GM23338 (cell line): ENCODE measurements around the gene PCA3. TPM values are rescaled to one million over a fixed set of nuclear protein-coding genes. Genes with fewer than 3 reads are reported as not detected.

ENCODE experiments used
- ATAC-seq: fragments of 200-7000 bp; cut with Tn5 transposase; 3 replicates; pipeline ENCODE4 v1.9.1; 2020
- DNase-seq: peaks from one replicate; pipeline ENCODE4 v3.0.0-alpha.2; 2015; ENCODE audit warnings: low spot score
- H2AFZ ChIP-seq: fragments of 200-600 bp; sonication (generic); 2 replicates; pipeline ENCODE4 v1.8.0; 2016; ENCODE audit warnings: antibody characterized with exemption, mild to moderate bottlenecking, moderate library complexity
- H3F3A ChIP-seq: fragments of 200-600 bp; sonication (generic); replicated peaks from 2 replicates; pipeline ENCODE4 v1.8.0; 2017; ENCODE audit warnings: antibody characterized with exemption, mixed run types, low read depth
- H3K27ac ChIP-seq: fragments of 200-600 bp; sonication (generic); 2 replicates; pipeline ENCODE4 v1.6.1; 2016; ENCODE audit warnings: low read depth
- H3K27me3 ChIP-seq: fragments of 200-600 bp; sonication (generic); 2 replicates; pipeline ENCODE4 v1.8.0; 2016; ENCODE audit warnings: mild to moderate bottlenecking, mixed run types, moderate library complexity; ENCODE audit not compliant: insufficient read depth
- H3K36me3 ChIP-seq: fragments of 200-600 bp; sonication (generic); 2 replicates; pipeline ENCODE4 v1.8.0; 2016; ENCODE audit warnings: mild to moderate bottlenecking; ENCODE audit not compliant: insufficient read depth
- H3K4me1 ChIP-seq: fragments of 200-600 bp; sonication (generic); 2 replicates; pipeline ENCODE4 v1.8.0; 2016; ENCODE audit warnings: mild to moderate bottlenecking, moderate library complexity; ENCODE audit not compliant: insufficient read depth
- H3K4me2 ChIP-seq: fragments of 200-600 bp; sonication (generic); 2 replicates; pipeline ENCODE4 v1.7.1; 2017; ENCODE audit warnings: mixed run types
- H3K4me3 ChIP-seq: fragments of 200-600 bp; sonication (generic); 2 replicates; pipeline ENCODE4 v1.6.1; 2016; ENCODE audit warnings: mixed run types
- H3K79me2 ChIP-seq: fragments of 200-600 bp; sonication (generic); replicated peaks from 2 replicates; pipeline ENCODE4 v1.8.0; 2017; ENCODE audit warnings: mild to moderate bottlenecking; ENCODE audit not compliant: insufficient read depth
- H3K9me2 ChIP-seq: fragments of 200-600 bp; sonication (generic); 2 replicates; pipeline ENCODE4 v1.8.0; 2017; ENCODE audit not compliant: insufficient read depth
- H4K20me1 ChIP-seq: fragments of 200-600 bp; sonication (generic); replicated peaks from 2 replicates; pipeline ENCODE4 v1.8.0; 2017; ENCODE audit warnings: mild to moderate bottlenecking; ENCODE audit not compliant: insufficient read depth
- H3K27ac Mint-ChIP-seq: 2 replicates; pipeline ENCODE4 v1.8.0; 2020; ENCODE audit warnings: inconsistent platforms, mild to moderate bottlenecking, moderate library complexity, mixed read lengths
- H3K27me3 Mint-ChIP-seq: 3 replicates; pipeline ENCODE4 v1.8.0; 2022; ENCODE audit warnings: low read depth, mild to moderate bottlenecking, moderate library complexity, mixed read lengths, inconsistent platforms; ENCODE audit not compliant: insufficient read depth, poor library complexity
- H3K36me3 Mint-ChIP-seq: 3 replicates; pipeline ENCODE4 v1.8.0; 2021; ENCODE audit warnings: low read depth, mild to moderate bottlenecking, inconsistent platforms, moderate library complexity, mixed read lengths
- H3K4me1 Mint-ChIP-seq: 3 replicates; pipeline ENCODE4 v1.8.0; 2020; ENCODE audit warnings: mild to moderate bottlenecking, inconsistent platforms, mixed read lengths
- H3K4me3 Mint-ChIP-seq: 3 replicates; pipeline ENCODE4 v1.8.0; 2021; ENCODE audit warnings: moderate library complexity, mild to moderate bottlenecking, inconsistent platforms, mixed read lengths
- H3K9me3 Mint-ChIP-seq: 3 replicates; pipeline ENCODE4 v1.8.0; 2020; ENCODE audit warnings: moderate library complexity, mild to moderate bottlenecking, inconsistent platforms, mixed read lengths
- CREB1 ChIP-seq: fragments of 250-450 bp; sonication (Bioruptor Pico); IDR thresholded peaks from 2 replicates; pipeline ENCODE4 v1.5.0; 2020; ENCODE audit warnings: low read depth, mild to moderate bottlenecking, moderate library complexity
- EZH2 ChIP-seq: fragments of 200-600 bp; sonication (generic); IDR thresholded peaks from one replicate; pipeline ENCODE4 v1.8.0; 2017; ENCODE audit warnings: antibody characterized with exemption, mild to moderate bottlenecking, low read depth; ENCODE audit not compliant: unreplicated experiment
- JUNB ChIP-seq: IDR thresholded peaks from one replicate; pipeline ENCODE4 v1.6.1; 2016; ENCODE audit warnings: antibody characterized with exemption; ENCODE audit not compliant: unreplicated experiment
- NANOG ChIP-seq: IDR thresholded peaks from 2 replicates; pipeline ENCODE4 v1.6.1; 2016; ENCODE audit warnings: antibody characterized with exemption, borderline replicate concordance
- POLR2AphosphoS5 ChIP-seq: IDR thresholded peaks from 2 replicates; pipeline ENCODE4 v1.6.1; 2016; ENCODE audit warnings: antibody characterized with exemption, low read depth
- ZNF114 ChIP-seq: fragments of 250-450 bp; sonication (Bioruptor Pico); IDR thresholded peaks from 2 replicates; pipeline ENCODE4 v1.5.0; 2020; ENCODE audit warnings: mild to moderate bottlenecking, moderate library complexity
- ZNF331 ChIP-seq: fragments of 250-450 bp; sonication (Bioruptor Pico); IDR thresholded peaks from 2 replicates; pipeline ENCODE4 v1.5.0; 2020; ENCODE audit warnings: low read depth, mild to moderate bottlenecking, moderate library complexity
- ZNF462 ChIP-seq: fragments of 250-450 bp; sonication (Bioruptor Pico); IDR thresholded peaks from 2 replicates; pipeline ENCODE4 v1.5.0; 2020; ENCODE audit warnings: mild to moderate bottlenecking, moderate library complexity
- polyA plus RNA-seq: library from polyadenylated mRNA; unstranded; fragments of >200 nt; fragmentation: Nextera tagmentation; extraction: Ambion mirVana; gene quantifications from 2 replicates; pipeline ENCODE4 v1.2.1, GENCODE V29; 2016
- total RNA-seq: library from RNA; depleted of rRNA; stranded (reverse); fragments of >200 nt; shearing (Covaris generic); gene quantifications from 2 replicates; pipeline ENCODE4 v1.2.3, GENCODE V29; 2014
- TF ChIP-seq, protein P1 (sequence below): IDR thresholded peaks from one replicate; pipeline ENCODE4 v1.6.1; 2018; ENCODE audit warnings: antibody characterized with exemption; ENCODE audit not compliant: unreplicated experiment
- TF ChIP-seq, protein P2 (sequence below): IDR thresholded peaks from 2 replicates; pipeline ENCODE4 v1.6.1; 2016; ENCODE audit warnings: antibody characterized with exemption

The PCA3 gene
- total and polyA plus RNA-seq, 2 experiments from 2014 or later, result 0.28 to 0.76 TPM

DNA sequence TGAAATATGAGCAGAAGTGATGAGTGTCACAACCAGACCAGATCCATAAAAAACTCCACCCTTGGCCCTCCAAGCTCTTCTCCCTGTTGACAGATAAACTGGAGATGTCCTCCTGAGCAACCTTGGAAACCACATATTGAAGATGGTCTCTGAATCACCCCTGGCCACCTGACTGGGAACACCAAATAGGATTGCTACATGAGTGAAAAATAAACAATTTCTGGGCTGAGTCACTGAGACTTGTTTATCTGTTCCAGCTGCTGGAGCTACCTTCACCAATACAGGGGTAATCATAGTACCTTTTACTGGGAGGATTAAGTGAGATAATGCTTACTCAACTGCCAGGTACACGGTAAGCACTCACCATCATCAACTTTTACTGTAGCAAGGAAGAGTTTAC, 53.3 kb downstream of the PCA3 start (continued):
- TF ChIP-seq ZNF114, result no peak
- no peak for TF ChIP-seq ZNF331 (CRISPR knock-in tag)
- TF ChIP-seq, protein P1, sequence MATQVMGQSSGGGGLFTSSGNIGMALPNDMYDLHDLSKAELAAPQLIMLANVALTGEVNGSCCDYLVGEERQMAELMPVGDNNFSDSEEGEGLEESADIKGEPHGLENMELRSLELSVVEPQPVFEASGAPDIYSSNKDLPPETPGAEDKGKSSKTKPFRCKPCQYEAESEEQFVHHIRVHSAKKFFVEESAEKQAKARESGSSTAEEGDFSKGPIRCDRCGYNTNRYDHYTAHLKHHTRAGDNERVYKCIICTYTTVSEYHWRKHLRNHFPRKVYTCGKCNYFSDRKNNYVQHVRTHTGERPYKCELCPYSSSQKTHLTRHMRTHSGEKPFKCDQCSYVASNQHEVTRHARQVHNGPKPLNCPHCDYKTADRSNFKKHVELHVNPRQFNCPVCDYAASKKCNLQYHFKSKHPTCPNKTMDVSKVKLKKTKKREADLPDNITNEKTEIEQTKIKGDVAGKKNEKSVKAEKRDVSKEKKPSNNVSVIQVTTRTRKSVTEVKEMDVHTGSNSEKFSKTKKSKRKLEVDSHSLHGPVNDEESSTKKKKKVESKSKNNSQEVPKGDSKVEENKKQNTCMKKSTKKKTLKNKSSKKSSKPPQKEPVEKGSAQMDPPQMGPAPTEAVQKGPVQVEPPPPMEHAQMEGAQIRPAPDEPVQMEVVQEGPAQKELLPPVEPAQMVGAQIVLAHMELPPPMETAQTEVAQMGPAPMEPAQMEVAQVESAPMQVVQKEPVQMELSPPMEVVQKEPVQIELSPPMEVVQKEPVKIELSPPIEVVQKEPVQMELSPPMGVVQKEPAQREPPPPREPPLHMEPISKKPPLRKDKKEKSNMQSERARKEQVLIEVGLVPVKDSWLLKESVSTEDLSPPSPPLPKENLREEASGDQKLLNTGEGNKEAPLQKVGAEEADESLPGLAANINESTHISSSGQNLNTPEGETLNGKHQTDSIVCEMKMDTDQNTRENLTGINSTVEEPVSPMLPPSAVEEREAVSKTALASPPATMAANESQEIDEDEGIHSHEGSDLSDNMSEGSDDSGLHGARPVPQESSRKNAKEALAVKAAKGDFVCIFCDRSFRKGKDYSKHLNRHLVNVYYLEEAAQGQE, result no peak
- TF ChIP-seq, protein P2, sequence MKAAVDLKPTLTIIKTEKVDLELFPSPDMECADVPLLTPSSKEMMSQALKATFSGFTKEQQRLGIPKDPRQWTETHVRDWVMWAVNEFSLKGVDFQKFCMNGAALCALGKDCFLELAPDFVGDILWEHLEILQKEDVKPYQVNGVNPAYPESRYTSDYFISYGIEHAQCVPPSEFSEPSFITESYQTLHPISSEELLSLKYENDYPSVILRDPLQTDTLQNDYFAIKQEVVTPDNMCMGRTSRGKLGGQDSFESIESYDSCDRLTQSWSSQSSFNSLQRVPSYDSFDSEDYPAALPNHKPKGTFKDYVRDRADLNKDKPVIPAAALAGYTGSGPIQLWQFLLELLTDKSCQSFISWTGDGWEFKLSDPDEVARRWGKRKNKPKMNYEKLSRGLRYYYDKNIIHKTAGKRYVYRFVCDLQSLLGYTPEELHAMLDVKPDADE, result no peak
- no peak for TF ChIP-seq CREB1 (CRISPR knock-in tag)

DNA sequence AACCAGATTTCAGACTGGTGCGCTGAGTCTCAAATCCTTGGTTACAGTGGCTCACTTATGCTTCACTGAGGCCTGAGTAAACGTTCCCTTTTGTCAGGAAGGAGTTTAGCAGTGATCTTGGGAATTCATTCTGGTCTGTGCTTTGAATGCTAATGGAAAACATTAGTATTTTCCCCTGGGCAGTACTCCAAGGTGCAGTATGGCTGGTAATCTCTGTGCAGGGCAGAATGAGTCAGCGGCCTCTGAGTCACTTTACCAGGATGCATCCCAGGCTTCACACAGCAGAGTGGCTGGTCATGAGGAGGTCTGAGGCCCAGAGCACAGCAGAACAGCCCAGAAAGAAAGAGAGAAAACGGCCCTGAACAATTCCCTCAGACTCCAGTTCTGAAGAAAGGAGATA, 54.0 kb downstream of the PCA3 start:
- no peaks in the 10 kb centered on the region for H3F3A ChIP-seq
- Mint-ChIP-seq H3K27me3 (peaks cover 2% of the 10 kb centered on the region), H3K4me3 (no peak overlapping the region), H3K36me3 (no peaks in the 10 kb centered on the region), H3K9me3 (no peaks in the 10 kb centered on the region), H3K27ac (peak overlapping the region; percentile 34), H3K4me1 (peaks cover 8% of the 10 kb centered on the region; the same call in 2 of the 3 replicates)
- ATAC-seq (peak; percentile 57), DNase-seq (no peak)
- no peak overlapping the region for H3K4me2 ChIP-seq
- no peaks in the 10 kb centered on the region for H3K4me1 ChIP-seq
- no peak overlapping the region for H3K4me3 ChIP-seq
- no peaks in the 10 kb centered on the region for H3K27me3 ChIP-seq
- H3K36me3 ChIP-seq, result no peaks in the 10 kb centered on the region
- H2AFZ ChIP-seq, result no peak overlapping the region
- H3K9me2 ChIP-seq, result no peaks in the 10 kb centered on the region
- H4K20me1 ChIP-seq, result no peaks in the 10 kb centered on the region
- no peak overlapping the region for H3K27ac ChIP-seq
- no peaks in the 10 kb centered on the region for H3K79me2 ChIP-seq
- no peak for TF ChIP-seq CREB1 (CRISPR knock-in tag)
- no peak for TF ChIP-seq NANOG
- TF ChIP-seq, protein P2, result no peak
- no peak for TF ChIP-seq JUNB
- no peak for TF ChIP-seq EZH2
- no peak for TF ChIP-seq ZNF462
- TF ChIP-seq POLR2AphosphoS5, result no peak
